Measurements from ENCODE around the gene SCLT1. TPM values are rescaled to one million over a fixed set of nuclear protein-coding genes. Genes with fewer than 3 reads are reported as not detected.

The SCLT1 gene
- total and polyA plus RNA-seq, 2 of the 13 experiments (the other 11 are each of a cell fraction or from before 2014, with no cell fraction given) = 1.5 to 8.7 TPM

- CTCF ChIA-PET (ENCODE audit: low intra/inter-chr PET ratio, low total read pairs) = no interaction called here
- no peak for FAIRE-seq
These were observed 17.6 kb upstream of the SCLT1 start for GRCh38 chr4:129110931-129111330.

More at GRCh38 chr4:129110931-129111330, 17.6 kb upstream of the SCLT1 start:
- no peak overlapping the region for H3K4me3 ChIP-seq (replicated peaks in 1 of 3; ENCODE audit: insufficient read depth in 1 of 3, low read depth in 2 of 3, low read length in 3 of 3)
- POLR2A ChIA-PET = no interaction called here
- no TSS peak for BruUV-seq (replicated peaks)
- no peaks in the 10 kb centered on the region for H3K4me1 ChIP-seq (ENCODE audit: insufficient read depth, low read length)
- in situ Hi-C loops (cut with HindIII; ENCODE audit: extremely low pct_ligation_motif_present, low pct_unique_long_range_greater_than_20kb) (no loop called here), intact Hi-C loops (cut with micrococcal nuclease; ENCODE audit: unreplicated experiment) (no loop called here)
- ATAC-seq (no peak), DNase-seq (ENCODE audit: low spot score) (no peak)
- H3K9me3 ChIP-seq (ENCODE audit: low read length) = no peaks in the 10 kb centered on the region
- H3K9ac ChIP-seq (ENCODE audit: insufficient read depth, low read depth, low read length) = no peak overlapping the region
- no peaks in the 10 kb centered on the region for H4K20me1 ChIP-seq (ENCODE audit: insufficient read depth, low read length)
- TF ChIP-seq SRSF9 (IDR thresholded peaks at IDR 0.05; ENCODE audit: borderline replicate concordance, insufficient read depth, low read depth, low read length, poor library complexity, severe bottlenecking) (no peak), ZNF609 (CRISPR knock-in tag; IDR thresholded peaks at IDR 0.05; ENCODE audit: borderline replicate concordance) (no peak), ZNF44 (CRISPR knock-in tag; IDR thresholded peaks at IDR 0.05) (no peak), STAT6 (CRISPR knock-in tag; IDR thresholded peaks at IDR 0.05; ENCODE audit: borderline replicate concordance) (no peak), ZFP91 (CRISPR knock-in tag; IDR thresholded peaks at IDR 0.05; ENCODE audit: borderline replicate concordance) (no peak), BORCS8-MEF2B (CRISPR knock-in tag; IDR thresholded peaks at IDR 0.05) (no peak), ZFYVE20 (CRISPR knock-in tag; IDR thresholded peaks at IDR 0.05; ENCODE audit: borderline replicate concordance, low read depth) (no peak), HNF4G (IDR thresholded peaks at IDR 0.05; ENCODE audit: borderline replicate concordance, low read depth, low read length) (no peak), HNF4G (CRISPR knock-in tag; IDR thresholded peaks at IDR 0.05; ENCODE audit: borderline replicate concordance, low read depth) (no peak), POLR2AphosphoS5 (IDR thresholded peaks at IDR 0.05; ENCODE audit: low read depth, low read length) (no peak), PHF8 (CRISPR knock-in tag; IDR thresholded peaks at IDR 0.05) (no peak), ATF5 (CRISPR knock-in tag; IDR thresholded peaks at IDR 0.05; ENCODE audit: low read depth) (no peak), ZSCAN9 (CRISPR knock-in tag; IDR thresholded peaks at IDR 0.05; ENCODE audit: borderline replicate concordance) (no peak), ONECUT2 (CRISPR knock-in tag; IDR thresholded peaks at IDR 0.05) (no peak)
- H3K36me3 ChIP-seq (replicated peaks in 1 of 2; ENCODE audit: control insufficient read depth in 1 of 2, insufficient read depth in 2 of 2, low read length in 2 of 2) = no peaks in the 10 kb centered on the region
- no peak overlapping the region for H3K27ac ChIP-seq (ENCODE audit: extremely low read length, insufficient read depth, low read length)
- no peak overlapping the region for H3K4me2 ChIP-seq (ENCODE audit: low read depth, low read length)
- H3K27me3 ChIP-seq (ENCODE audit: control insufficient read depth in 1 of 2, insufficient read depth in 2 of 2, low read length in 2 of 2) = no peaks in the 10 kb centered on the region
- no peaks in the 10 kb centered on the region for H3K79me2 ChIP-seq (ENCODE audit: insufficient read depth, low read length)
- H2AFZ ChIP-seq (ENCODE audit: low read length) = no peak overlapping the region
- 60% methylated on average over 3 of the region's 3 CpGs for WGBS (ENCODE audit: low lambda C conversion rate)

All from HepG2 (cell line).